HCT116 (cell line): Measurements from ENCODE around the gene METTL2A. TPM values are rescaled to one million over a fixed set of nuclear protein-coding genes. Genes with fewer than 3 reads are reported as not detected.
A peak's percentile ranks its signal among the peaks of the same experiment; 100 is the strongest.
"Not testable (repeated sequence)": the region's sequence is repeated elsewhere in the genome, so short reads cannot be mapped to it uniquely, and the experiment has no call there.

Experiments used
- ATAC-seq: fragments of 200-7000 bp; cut with Tn5 transposase; 2 replicates; pipeline ENCODE4 v1.9.1; 2020; ENCODE audit warnings: mild to moderate bottlenecking, moderate library complexity
- BruUV-seq: library from RNA; stranded (reverse); fragments of 400-500 nt; replicated peaks from 2 replicates; lab custom pipeline; 2021; lab: Mats Ljungman, UMichigan
- CTCF ChIA-PET: fragments of 300-600 bp; sonication (Branson Sonifier 250); formaldehyde crosslinking; loops from one replicate; lab custom pipeline; 2021; ENCODE audit warnings: antibody characterized with exemption; lab: Charles Lee
- POLR2A ChIA-PET: fragments of 300-600, 350-600 bp; sonication (Branson Sonifier 250); formaldehyde crosslinking; loops from one replicate; lab custom pipeline; 2021; ENCODE audit warnings: antibody characterized with exemption; lab: Charles Lee
- RAD21 ChIA-PET, 2 experiments: fragments of 300-600 bp; sonication (Branson Sonifier 250); formaldehyde crosslinking; loops; one replicate each; lab custom pipeline; 2023; ENCODE audit warnings: low total read pairs in 2 of 2; ENCODE audit not compliant: uncharacterized antibody in 2 of 2, unreplicated experiment in 2 of 2, low non-redundant PET in 1 of 2; lab: Charles Lee
- DNase-seq: peaks from one replicate; pipeline ENCODE4 v3.0.0-alpha.2; 2010; ENCODE audit warnings: low read depth, low spot score
- H2AFZ ChIP-seq: fragments of 200-600 bp; shearing (Covaris generic), sonication (generic); 2 replicates; pipeline ENCODE4 v1.6.1; 2017; ENCODE audit warnings: low read depth, mixed run types, mixed read lengths, antibody characterized with exemption, low read length; ENCODE audit not compliant: poor library complexity, severe bottlenecking
- H3K27ac ChIP-seq: 2 replicates; pipeline ENCODE4 v1.5.1; 2012; ENCODE audit warnings: low read depth, low read length
- H3K27me3 ChIP-seq: fragments of 200-600 bp; sonication (generic); 2 replicates; pipeline ENCODE4 v1.6.1; 2016; ENCODE audit warnings: mixed run types, low read length, mixed read lengths; ENCODE audit not compliant: insufficient read depth
- H3K36me3 ChIP-seq, 2 experiments: fragments of 200-500 bp in 1 of 2; fragments of 200-600 bp in 1 of 2; sonication (Bioruptor generic) in 1 of 2; sonication (generic) in 1 of 2; 2 replicates each; pipeline versions ENCODE4 v1.5.1 to v1.6.1; 2014 to 2016; ENCODE audit warnings: low read length in 2 of 2, inconsistent platforms in 1 of 2, mixed read lengths in 1 of 2, mixed run types in 1 of 2; ENCODE audit not compliant: insufficient read depth in 2 of 2, control insufficient read depth in 1 of 2
- H3K4me1 ChIP-seq, 2 experiments: fragments of 200-600 bp in 1 of 2; sonication (generic) in 1 of 2; 2 replicates each; pipeline versions ENCODE4 v1.5.1 to v1.6.1; 2012 to 2017; ENCODE audit warnings: low read length in 2 of 2, inconsistent platforms in 1 of 2, mild to moderate bottlenecking in 1 of 2, mixed read lengths in 1 of 2, mixed run types in 1 of 2, moderate library complexity in 1 of 2; ENCODE audit not compliant: insufficient read depth in 2 of 2, control insufficient read depth in 1 of 2
- H3K4me2 ChIP-seq: fragments of 200-600 bp; sonication (generic); 2 replicates; pipeline ENCODE4 v1.6.1; 2017; ENCODE audit warnings: mixed run types, low read length, mixed read lengths
- H3K4me3 ChIP-seq, 2 experiments: fragments of 200-600 bp in 1 of 2; sonication (generic) in 1 of 2; replicated peaks in 1 of 2; 2 replicates each; pipeline ENCODE4 v1.5.1; 2011 to 2016; ENCODE audit warnings: low read length in 2 of 2, control low read depth in 1 of 2, low read depth in 1 of 2, mild to moderate bottlenecking in 1 of 2, mixed read lengths in 1 of 2, mixed run types in 1 of 2
- H3K79me2 ChIP-seq: fragments of 200-600 bp; sonication (generic); 2 replicates; pipeline ENCODE4 v1.6.1; 2017; ENCODE audit warnings: mild to moderate bottlenecking, mixed run types, low read length, moderate library complexity, mixed read lengths; ENCODE audit not compliant: insufficient read depth
- H3K9ac ChIP-seq: fragments of 200-600 bp; sonication (generic); 2 replicates; pipeline ENCODE4 v1.6.1; 2016; ENCODE audit warnings: low read length, mixed read lengths
- H3K9me2 ChIP-seq: fragments of 200-600 bp; sonication (generic), shearing (Covaris generic); 2 replicates; pipeline ENCODE4 v1.6.1; 2017; ENCODE audit warnings: mixed run types, mild to moderate bottlenecking, moderate library complexity; ENCODE audit not compliant: insufficient read depth
- H3K9me3 ChIP-seq, 2 experiments: fragments of 200-500 bp in 1 of 2; fragments of 200-600 bp in 1 of 2; sonication (Bioruptor generic) in 1 of 2; sonication (generic) in 1 of 2; 2 replicates each; pipeline ENCODE4 v1.6.1; 2014 to 2017; ENCODE audit warnings: low read length in 2 of 2, mixed read lengths in 2 of 2, inconsistent platforms in 1 of 2, low read depth in 1 of 2, mild to moderate bottlenecking in 1 of 2, mixed run types in 1 of 2, moderate library complexity in 1 of 2; ENCODE audit not compliant: control insufficient read depth in 1 of 2, insufficient read depth in 1 of 2
- H4K20me1 ChIP-seq: fragments of 200-600 bp; sonication (generic), shearing (Covaris generic); 2 replicates; pipeline ENCODE4 v1.6.1; 2017; ENCODE audit warnings: mixed run types, mild to moderate bottlenecking, moderate library complexity; ENCODE audit not compliant: insufficient read depth
- ZFX ChIP-seq: fragments of 450-650 bp; IDR thresholded peaks from 2 replicates; pipeline ENCODE4 v1.6.1; 2017
- intact Hi-C: fragments of 100-400 bp; cut with micrococcal nuclease; formaldehyde crosslinking; loops from 2 replicates; pipeline ENCODE4 v1.10.0; 2022
- total RNA-seq: library from RNA; stranded (reverse); gene quantifications from one replicate; pipeline ENCODE4 v1.2.1, GENCODE V29; 2021; ENCODE audit not compliant: unreplicated experiment

METTL2A gene
- total RNA-seq, 1 experiment from 2014 or later: 50.3 TPM

GRCh38 chr17:62478880-62479638, 55.4 kb downstream of the METTL2A start:
- H3K9me2 ChIP-seq, H2AFZ ChIP-seq, POLR2A ChIA-PET, CTCF ChIA-PET, BruUV-seq, H3K9me3 ChIP-seq, RAD21 ChIA-PET, H3K27me3 ChIP-seq, H4K20me1 ChIP-seq, DNase-seq, H3K36me3 ChIP-seq: not testable (repeated sequence)
- Histone ChIP-seq H3K9ac (peak overlapping the region; percentile 83), H3K4me2 (peak overlapping the region; percentile 79), H3K27ac (peak overlapping the region; percentile 89), H3K4me3 (peak overlapping the region; percentile 69 to 86), H3K79me2 (peaks cover 47% of the 10 kb centered on the region), H3K4me1 (peaks cover 7 to 17% of the 10 kb centered on the region in 2 experiments)
- peak; percentile 100 for TF ChIP-seq ZFX
- peak; percentile 43 for ATAC-seq
- intact Hi-C loops: loop anchor here (10.0 kb wide), 1 partner anchor 54 kb away; the partner anchor contains the start of gene METTL2A

DNA sequence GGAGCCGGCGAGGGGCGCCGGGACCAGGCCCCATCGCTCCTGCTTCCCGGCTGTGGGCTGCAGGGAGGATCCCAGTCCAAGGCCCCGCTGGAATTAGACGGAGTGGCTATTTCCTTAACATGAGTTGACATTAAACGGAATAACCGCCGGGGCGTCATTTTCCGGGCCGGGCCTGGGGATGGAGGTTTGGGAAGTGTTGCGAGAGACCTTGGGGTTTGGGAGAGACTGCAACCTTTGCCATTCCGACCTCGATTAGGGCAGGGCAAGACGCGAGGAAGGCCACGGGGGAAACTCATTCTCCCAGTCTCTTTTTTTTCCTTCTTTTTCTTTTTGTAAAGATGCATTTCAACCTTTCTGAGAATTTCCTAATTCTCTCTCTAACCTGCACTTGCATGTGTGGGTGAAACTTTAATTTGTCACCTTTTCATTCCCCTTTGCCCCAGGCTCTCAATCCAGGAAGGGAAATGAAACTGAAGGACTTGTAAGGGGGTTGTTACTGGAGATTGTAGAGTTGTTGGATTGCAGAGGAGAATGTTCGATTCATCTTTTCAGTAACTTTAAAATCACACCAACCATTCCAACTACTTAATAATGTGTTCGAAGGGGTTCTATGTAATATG, 56.1 kb downstream of the METTL2A start:
- H3K9me2 ChIP-seq, H4K20me1 ChIP-seq, CTCF ChIA-PET, RAD21 ChIA-PET, DNase-seq, H3K9me3 ChIP-seq, H2AFZ ChIP-seq, H3K27me3 ChIP-seq, H3K36me3 ChIP-seq, POLR2A ChIA-PET: not testable (repeated sequence)
- BruUV-seq: TSS peak; percentile 62
- H3K9ac ChIP-seq: peak overlapping the region; percentile 83
- peak overlapping the region; percentile 89 for H3K27ac ChIP-seq
- H3K4me2 ChIP-seq: peak overlapping the region; percentile 79
- peaks cover 48% of the 10 kb centered on the region for H3K79me2 ChIP-seq
- peak; percentile 5 for ATAC-seq
- H3K4me1 ChIP-seq: peaks cover 7 to 17% of the 10 kb centered on the region in 2 experiments
- peak overlapping the region; percentile 69 to 86 for H3K4me3 ChIP-seq
- intact Hi-C loops: loop anchor here (10.0 kb wide), 1 partner anchor 55 kb away; the partner anchor contains the start of gene METTL2A

DNA sequence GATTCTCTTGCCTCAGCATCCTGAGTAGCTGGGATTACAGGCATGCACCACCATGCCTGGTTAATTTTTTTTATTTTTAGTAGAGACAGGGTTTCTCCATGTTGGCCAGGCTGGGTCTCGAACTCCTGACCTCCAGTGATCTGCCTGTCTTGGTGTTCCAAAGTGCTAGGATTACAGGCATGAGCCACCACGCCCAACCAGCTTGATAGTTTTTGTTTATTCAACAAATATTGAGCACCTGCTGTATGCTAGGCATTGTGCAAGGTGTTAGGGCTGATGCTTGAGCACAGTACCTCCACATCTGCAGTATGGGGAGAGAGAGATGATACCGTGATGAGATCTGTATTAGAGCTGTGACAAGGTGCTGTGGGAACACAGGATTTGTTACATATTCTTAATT, 58.9 kb downstream of the METTL2A start:
- H3K36me3 ChIP-seq, ATAC-seq, H3K4me3 ChIP-seq, H3K9me3 ChIP-seq, H3K9me2 ChIP-seq, RAD21 ChIA-PET, CTCF ChIA-PET, BruUV-seq, DNase-seq, POLR2A ChIA-PET, H3K4me2 ChIP-seq, H4K20me1 ChIP-seq, H3K27me3 ChIP-seq, H3K9ac ChIP-seq, H3K27ac ChIP-seq, intact Hi-C loops, H2AFZ ChIP-seq: not testable (repeated sequence)
- Histone ChIP-seq H3K79me2 (peaks cover 72% of the 10 kb centered on the region), H3K4me1 (peaks cover 7 to 12% of the 10 kb centered on the region in 2 experiments)

DNA sequence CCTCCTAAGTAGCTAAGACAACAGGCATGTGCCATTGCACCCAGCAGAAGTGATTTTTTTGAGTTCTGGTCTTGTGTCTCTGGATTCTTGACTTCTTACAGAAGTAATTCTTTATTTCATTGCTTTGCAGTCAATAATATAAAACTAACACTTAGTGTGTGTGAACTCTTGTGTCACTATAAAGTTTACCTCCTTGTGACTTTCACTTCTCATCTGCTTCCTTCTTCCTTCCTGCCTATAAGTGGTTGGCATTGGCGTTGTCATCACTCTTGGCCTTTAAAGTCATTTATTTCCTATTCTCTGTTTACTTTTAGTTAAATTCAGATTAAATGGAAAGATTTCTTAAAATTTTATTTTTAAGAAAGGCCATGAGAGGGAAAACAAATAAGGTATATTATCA, 67.3 kb downstream of the METTL2A start:
- H3K9ac ChIP-seq, H3K4me1 ChIP-seq, H4K20me1 ChIP-seq, H3K27ac ChIP-seq, ATAC-seq, H3K27me3 ChIP-seq, H3K9me2 ChIP-seq, H3K4me2 ChIP-seq, H3K4me3 ChIP-seq, H3K36me3 ChIP-seq, POLR2A ChIA-PET, BruUV-seq, H3K9me3 ChIP-seq, H2AFZ ChIP-seq, DNase-seq, intact Hi-C loops, CTCF ChIA-PET, RAD21 ChIA-PET: not testable (repeated sequence)
- peaks cover 93% of the 10 kb centered on the region for H3K79me2 ChIP-seq
